Nephron (organoid): ENCODE data around the gene PLEKHO2.

ENCODE experiments used
- H3K27ac Mint-ChIP-seq, 3 experiments: 2 replicates each; pipeline ENCODE4 v1.8.0; 2020; ENCODE audit warnings: mixed read lengths in 3 of 3, mild to moderate bottlenecking in 2 of 3, moderate library complexity in 1 of 3
- H3K27me3 Mint-ChIP-seq: 2 replicates; pipeline ENCODE4 v1.8.0; 2021; ENCODE audit warnings: low read depth, mild to moderate bottlenecking, moderate library complexity, mixed read lengths
- H3K36me3 Mint-ChIP-seq: 2 replicates; pipeline ENCODE4 v1.8.0; 2020; ENCODE audit warnings: low read depth, mixed read lengths
- H3K4me1 Mint-ChIP-seq: 2 replicates; pipeline ENCODE4 v1.8.0; 2020; ENCODE audit warnings: mixed read lengths
- H3K4me3 Mint-ChIP-seq, 3 experiments: 2 replicates each; pipeline ENCODE4 v1.8.0; 2020; ENCODE audit warnings: mild to moderate bottlenecking in 3 of 3, mixed read lengths in 3 of 3, moderate library complexity in 2 of 3
- H3K9me3 Mint-ChIP-seq: 2 replicates; pipeline ENCODE4 v1.8.0; 2020; ENCODE audit warnings: mixed read lengths
- CTCF ChIP-seq, 3 experiments: fragments of 200-600 bp; sonication (generic); IDR thresholded peaks; one replicate each; pipeline ENCODE4 v1.5.0; 2021; ENCODE audit warnings: antibody characterized with exemption in 3 of 3; ENCODE audit not compliant: unreplicated experiment in 3 of 3

The PLEKHO2 gene

GRCh38 chr15:64892847-64893403 lies 51.2 kb downstream of the PLEKHO2 start:
- Mint-ChIP-seq H3K4me1 (peaks cover 44% of the 10 kb centered on the region), H3K9me3 (no peaks in the 10 kb centered on the region)

GRCh38 chr15:64893481-64894394 lies 52.0 kb downstream of the PLEKHO2 start:
- no peaks in the 10 kb centered on the region for H3K9me3 Mint-ChIP-seq
- TF ChIP-seq CTCF (IDR thresholded peaks at IDR 0.05; ENCODE audit: unreplicated experiment in 3 of 3) = no peak
- H3K27me3 Mint-ChIP-seq = no peaks in the 10 kb centered on the region
- H3K4me3 Mint-ChIP-seq = peak overlapping the region; percentile 83 to 87 (median 84)
- H3K4me1 Mint-ChIP-seq = peaks cover 48% of the 10 kb centered on the region
- H3K27ac Mint-ChIP-seq = peak overlapping the region; percentile 96 to 98 (median 97)
- no peaks in the 10 kb centered on the region for H3K36me3 Mint-ChIP-seq

More at GRCh38 chr15:64892847-64893403, 51.2 kb downstream of the PLEKHO2 start:
- no peaks in the 10 kb centered on the region for H3K27me3 Mint-ChIP-seq
- H3K27ac Mint-ChIP-seq = peak overlapping the region; percentile 56 to 98 (median 97)
- H3K36me3 Mint-ChIP-seq = no peaks in the 10 kb centered on the region
- TF ChIP-seq CTCF (IDR thresholded peaks at IDR 0.05; ENCODE audit: unreplicated experiment in 3 of 3) = no peak
- peak overlapping the region in 2 of 3 experiments; percentile 19 to 26 for H3K4me3 Mint-ChIP-seq

DNA sequence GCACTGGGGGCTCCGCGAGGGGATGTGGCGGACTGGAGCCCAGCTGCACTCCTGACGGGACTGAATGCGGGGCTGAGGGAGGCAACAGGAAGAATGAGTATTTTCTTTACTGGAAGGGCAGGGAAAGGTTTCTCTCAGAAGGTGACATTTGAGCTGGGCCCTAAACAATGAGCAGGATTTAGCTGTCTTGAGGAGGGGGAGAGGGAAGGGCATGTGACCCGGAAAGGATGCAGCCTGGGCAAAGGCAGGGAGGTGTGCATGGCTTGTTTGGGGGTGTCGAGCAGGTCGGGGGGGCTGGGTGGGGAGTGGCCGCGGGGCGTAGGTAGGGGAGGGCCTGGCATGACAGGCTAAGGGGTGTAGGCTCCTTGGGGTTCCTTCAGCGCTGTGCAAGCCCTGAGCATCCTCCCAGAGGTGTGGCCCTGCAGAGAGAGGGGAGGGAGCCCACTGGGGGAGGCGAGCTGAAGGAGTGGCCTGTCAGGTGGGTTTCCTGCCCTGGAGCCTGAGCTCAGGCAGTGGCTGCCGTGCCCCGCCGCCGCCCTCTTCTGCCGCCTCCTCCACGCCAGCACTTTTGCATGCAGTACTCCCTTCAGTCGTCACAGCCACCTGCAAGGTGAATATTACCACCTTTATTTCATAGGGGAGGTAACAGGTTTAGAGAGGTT lies 52.8 kb downstream of the PLEKHO2 start:
- H3K27me3 Mint-ChIP-seq = no peaks in the 10 kb centered on the region
- H3K4me3 Mint-ChIP-seq = peak overlapping the region; percentile 83 to 87 (median 84)
- H3K4me1 Mint-ChIP-seq = peaks cover 48% of the 10 kb centered on the region
- H3K36me3 Mint-ChIP-seq = no peaks in the 10 kb centered on the region
- no peak for TF ChIP-seq CTCF (IDR thresholded peaks at IDR 0.05; ENCODE audit: unreplicated experiment in 3 of 3)
- H3K9me3 Mint-ChIP-seq = no peaks in the 10 kb centered on the region
- H3K27ac Mint-ChIP-seq = peak overlapping the region; percentile 96 to 98 (median 97)

GRCh38 chr15:64895285-64896065 lies 53.8 kb downstream of the PLEKHO2 start:
- Mint-ChIP-seq H3K4me3 (peak overlapping the region; percentile 69 to 84 (median 83)), H3K36me3 (no peaks in the 10 kb centered on the region), H3K27me3 (no peaks in the 10 kb centered on the region), H3K4me1 (peaks cover 48% of the 10 kb centered on the region), H3K9me3 (no peaks in the 10 kb centered on the region), H3K27ac (peak overlapping the region; percentile 96 to 98 (median 97))
- TF ChIP-seq CTCF (IDR thresholded peaks at IDR 0.05; ENCODE audit: unreplicated experiment in 3 of 3) = no peak

DNA sequence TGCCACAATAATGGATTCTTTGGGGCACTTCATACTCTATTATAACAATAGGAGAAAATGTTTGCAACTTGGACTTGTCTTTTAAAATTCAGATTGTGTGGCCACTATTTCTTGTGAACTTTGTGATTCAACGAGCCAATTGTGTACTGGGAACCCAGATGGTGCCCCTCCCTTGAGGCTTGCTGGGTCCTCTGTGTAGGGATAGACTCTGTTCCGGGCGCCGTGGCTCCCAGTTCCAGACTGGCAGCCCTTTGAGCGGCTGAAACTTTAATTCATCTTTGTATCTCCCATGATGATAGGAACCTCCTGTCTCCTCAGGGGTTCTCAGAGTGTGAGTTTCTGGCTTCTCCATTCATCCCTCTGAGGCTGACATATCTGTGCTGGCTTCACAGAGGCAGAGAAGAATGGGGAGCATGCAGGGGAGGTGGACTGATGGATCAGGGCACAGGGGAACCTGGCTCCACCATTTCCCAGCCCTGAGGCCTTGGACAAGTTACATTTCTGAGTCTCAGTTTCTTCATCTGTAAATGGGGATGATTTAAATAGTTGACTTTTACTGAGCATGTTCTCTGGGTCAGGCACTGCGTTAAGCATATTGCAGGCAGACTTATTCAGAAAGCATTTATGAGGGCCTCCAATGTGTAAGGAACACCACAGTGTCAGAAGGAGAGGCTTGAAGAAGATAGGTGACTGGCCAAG lies 54.8 kb downstream of the PLEKHO2 start:
- no peak for TF ChIP-seq CTCF (IDR thresholded peaks at IDR 0.05; ENCODE audit: unreplicated experiment in 3 of 3)
- peaks cover 48% of the 10 kb centered on the region for H3K4me1 Mint-ChIP-seq
- H3K36me3 Mint-ChIP-seq = no peaks in the 10 kb centered on the region
- peak overlapping the region; percentile 96 to 98 (median 97) for H3K27ac Mint-ChIP-seq
- no peaks in the 10 kb centered on the region for H3K27me3 Mint-ChIP-seq
- H3K9me3 Mint-ChIP-seq = peaks cover 6% of the 10 kb centered on the region
- H3K4me3 Mint-ChIP-seq = peak overlapping the region; percentile 12 to 83 (median 15)
